NCI-H82 (cell line): ENCODE data around the gene ZNF718.
"Not testable (repeated sequence)": the region's sequence is repeated elsewhere in the genome, so short reads cannot be mapped to it uniquely, and the experiment has no call there.

Source experiments
- DNase-seq: peaks from one replicate; lab custom pipeline; 2025; lab: John Stamatoyannopoulos, UW

Gene ZNF718

GRCh38 chr4:161496-162284 is 37.4 kb downstream of the ZNF718 start:
- no peak for DNase-seq

GRCh38 chr4:169640-170039 is 45.3 kb downstream of the ZNF718 start:
- not testable (repeated sequence) for DNase-seq

GRCh38 chr4:171318-171717 is 47.0 kb downstream of the ZNF718 start:
- DNase-seq: not testable (repeated sequence)

GRCh38 chr4:173666-174314 is 49.5 kb downstream of the ZNF718 start:
- no peak for DNase-seq

GRCh38 chr4:175986-176385 is 51.7 kb downstream of the ZNF718 start:
- DNase-seq: no peak

- DNase-seq: no peak
Observed at GRCh38 chr4:176995-177394, 52.7 kb downstream of the ZNF718 start.

- DNase-seq: not testable (repeated sequence)
Observed at GRCh38 chr4:182225-182624, 57.9 kb downstream of the ZNF718 start.

- DNase-seq: no peak
Observed at GRCh38 chr4:188091-188490, 63.8 kb downstream of the ZNF718 start.

GRCh38 chr4:195159-195558 is 70.9 kb downstream of the ZNF718 start:
- not testable (repeated sequence) for DNase-seq

GRCh38 chr4:200936-201335 is 76.6 kb downstream of the ZNF718 start:
- DNase-seq: no peak

GRCh38 chr4:202822-203221 is 78.5 kb downstream of the ZNF718 start:
- DNase-seq: not testable (repeated sequence)

- no peak for DNase-seq
Observed at GRCh38 chr4:205097-205756, 80.9 kb downstream of the ZNF718 start.

GRCh38 chr4:206054-206453 is 81.8 kb downstream of the ZNF718 start:
- no peak for DNase-seq

- DNase-seq: not testable (repeated sequence)
Observed at GRCh38 chr4:208416-209096, 84.3 kb downstream of the ZNF718 start.

- no peak for DNase-seq
Observed at GRCh38 chr4:211033-211511, 86.8 kb downstream of the ZNF718 start.

- DNase-seq: no peak
Observed at GRCh38 chr4:212438-213188, 88.3 kb downstream of the ZNF718 start.

GRCh38 chr4:213189-213535 is 88.9 kb downstream of the ZNF718 start:
- DNase-seq: not testable (repeated sequence)
